H54 (cell line): Measurements from ENCODE around the gene MRPS26.

Source experiments
- DNase-seq: peaks from one replicate; pipeline ENCODE4 v3.0.0; 2011; ENCODE audit warnings: low spot score, mixed read lengths; ENCODE audit not compliant: insufficient read length
- FAIRE-seq: peaks from 3 replicates; lab custom pipeline; 2011; peaks lifted over from hg19 to GRCh38; lab: Jason Lieb, UNC
- POLR2A ChIP-seq: IDR thresholded peaks from 2 replicates; pipeline ENCODE4 v1.6.1; 2011; ENCODE audit warnings: low read depth, mild to moderate bottlenecking, low read length

The MRPS26 gene

DNA sequence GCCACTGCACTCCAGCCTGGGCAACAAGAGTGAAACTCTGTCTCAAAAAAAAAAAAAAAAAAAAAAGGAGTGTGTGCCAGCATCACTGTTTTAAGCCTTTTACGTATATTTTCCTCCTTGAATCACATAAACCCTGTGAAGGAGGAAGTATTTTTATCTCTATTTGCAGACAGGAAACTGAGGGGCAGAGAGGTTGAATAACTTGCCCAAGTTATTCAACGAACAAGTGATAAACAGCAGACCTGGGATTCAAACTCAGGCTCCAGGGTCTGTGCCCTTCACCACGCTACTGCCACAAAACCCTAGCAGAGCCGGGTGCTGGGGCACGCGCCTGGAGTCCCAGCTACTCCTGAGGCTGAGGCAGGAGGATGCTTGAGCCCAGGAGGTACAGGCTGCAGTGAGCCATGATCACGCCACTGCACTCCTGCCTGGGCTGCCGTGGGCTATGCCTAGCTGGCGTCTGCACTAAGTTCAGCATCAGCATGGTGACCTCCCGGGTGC is 48.1 kb downstream of the MRPS26 start:
- DNase-seq, result no peak
- FAIRE-seq, result no peak
- TF ChIP-seq POLR2A, result no peak

DNA sequence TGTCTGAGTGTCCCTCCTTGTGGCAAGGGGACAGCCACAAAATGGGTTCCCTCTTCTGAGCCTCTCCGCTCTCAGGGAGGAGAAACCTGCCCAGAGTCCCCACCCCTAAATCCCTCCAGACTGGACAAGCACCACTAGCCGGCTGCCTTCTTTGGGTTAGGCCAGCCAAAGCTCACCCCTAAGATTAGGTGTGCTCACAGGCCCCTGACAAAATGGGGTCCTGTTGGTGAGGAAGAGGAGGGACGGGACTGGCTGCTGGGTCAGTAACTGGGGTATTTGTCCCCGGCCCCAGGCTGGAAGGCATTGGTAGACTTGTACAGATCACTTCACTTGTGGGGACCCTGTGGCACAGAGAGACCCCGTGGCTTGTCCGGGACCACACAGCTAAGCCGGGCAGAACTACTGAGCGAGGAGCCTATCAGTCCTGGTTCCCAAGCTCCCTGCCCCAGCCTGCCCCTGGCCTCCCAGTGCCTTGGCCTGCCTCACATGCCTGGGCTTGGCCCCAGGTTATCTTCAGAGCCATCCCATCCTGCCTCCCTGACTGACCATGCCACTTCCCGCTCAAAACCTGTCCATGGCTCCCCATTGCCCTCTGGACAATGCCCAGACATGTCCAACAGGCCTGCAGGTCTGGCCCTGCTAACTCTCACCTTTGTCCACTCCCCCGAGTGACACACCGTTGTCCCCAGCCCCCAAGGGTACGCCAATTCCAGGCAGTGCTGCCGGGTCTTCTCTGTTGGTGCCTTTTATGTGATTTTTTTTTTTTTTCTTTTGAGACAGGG is 49.2 kb downstream of the MRPS26 start:
- FAIRE-seq, result no peak
- TF ChIP-seq POLR2A, result no peak

More for the DNA sequence above, 49.2 kb downstream of the MRPS26 start:
- no peak for DNase-seq
